Mucosa of descending colon (tissue), 3 donors: ENCODE results near the gene NELFA. TPM values are rescaled to one million over a fixed set of nuclear protein-coding genes. Genes with fewer than 3 reads are reported as not detected.

ENCODE experiments used
- ATAC-seq: fragments of 200-7000 bp; cut with Tn5 transposase; one replicate; pipeline ENCODE4 v1.9.1; 2020; ENCODE audit warnings: mild to moderate bottlenecking, moderate library complexity
- DNase-seq, 3 donors: peaks; one replicate each; pipeline ENCODE4 v3.0.0-alpha.2; 2020
- H3K36me3 ChIP-seq: fragments of 200-600 bp; one replicate; pipeline ENCODE4 v1.8.0; 2021; ENCODE audit warnings: low read depth, mild to moderate bottlenecking
- H3K4me1 ChIP-seq: fragments of 200-600 bp; one replicate; pipeline ENCODE4 v1.8.0; 2021; ENCODE audit warnings: low read depth, mild to moderate bottlenecking
- H3K4me3 ChIP-seq: fragments of 200-600 bp; one replicate; pipeline ENCODE4 v1.8.0; 2021; ENCODE audit warnings: mild to moderate bottlenecking
- H3K9me3 ChIP-seq: fragments of 200-600 bp; one replicate; pipeline ENCODE4 v1.8.0; 2021; ENCODE audit warnings: mild to moderate bottlenecking
- CTCF ChIP-seq: fragments of 200-600 bp; IDR thresholded peaks from one replicate; pipeline ENCODE4 v1.8.0; 2022; ENCODE audit warnings: antibody characterized with exemption, mild to moderate bottlenecking
- intact Hi-C, 2 donors: fragments of 100-400 bp; cut with DNase I in 1 of 2; cut with micrococcal nuclease in 1 of 2; formaldehyde crosslinking; loops; one replicate each; pipeline versions ENCODE4 v1.11.0 to v1.11.1; 2022; cut with DNase I, micrococcal nuclease
- total RNA-seq, 3 donors: library from RNA; stranded (reverse); fragmentation: NEBNext Ultra II Directional in 2 of 3; extraction: Animal tissue kit (Norgen Biotek cat#: 25700) in 2 of 3; gene quantifications; one replicate each; pipeline versions ENCODE4 v1.2.1 to v1.2.4, GENCODE V29; 2021 to 2023
- donor health status: DM: no; HTN: no; CAD: no; lungs with moderate emphysema.
- donor health status: DM: no; HTN: no; CAD: no.
- donor health status: DM: no; HTN: yes; CAD: no.

Gene NELFA
- total RNA-seq, 3 donors from 2014 or later, result 31.1 to 34.2 (median 31.5) TPM

- H3K4me3 ChIP-seq, result no peak overlapping the region
- H3K36me3 ChIP-seq, result peaks cover 3% of the 10 kb centered on the region
- no peak for DNase-seq
- H3K9me3 ChIP-seq, result no peaks in the 10 kb centered on the region
- ATAC-seq, result no peak
- no peak for TF ChIP-seq CTCF
- intact Hi-C loops, result no loop called here
- no peaks in the 10 kb centered on the region for H3K4me1 ChIP-seq
These were observed 45.8 kb downstream of the NELFA start for GRCh38 chr4:1962980-1963379.

- peaks cover 3% of the 10 kb centered on the region for H3K36me3 ChIP-seq
- intact Hi-C loops, result no loop called here
- ATAC-seq, result no peak
These were observed 47.2 kb downstream of the NELFA start for GRCh38 chr4:1961563-1961962.

DNA sequence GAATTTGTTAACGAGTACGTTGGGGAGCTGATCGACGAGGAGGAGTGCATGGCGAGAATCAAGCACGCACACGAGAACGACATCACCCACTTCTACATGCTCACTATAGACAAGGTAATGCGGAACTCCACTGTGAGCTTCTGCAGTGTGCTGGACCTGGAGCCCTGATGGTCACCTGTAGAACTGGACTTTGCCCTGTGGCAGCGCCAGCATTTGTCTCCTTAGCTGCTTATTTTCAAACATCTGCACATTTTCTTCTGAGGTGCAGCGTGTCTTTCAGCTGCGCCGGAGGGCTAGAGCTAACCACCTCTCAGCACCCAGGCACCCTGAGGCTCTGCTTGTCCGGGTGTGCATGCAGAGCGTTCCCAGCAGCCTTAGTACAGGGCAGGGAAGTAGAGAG is 47.7 kb downstream of the NELFA start:
- DNase-seq (no peak), ATAC-seq (no peak)
- intact Hi-C loops, result no loop called here
- Histone ChIP-seq H3K36me3 (peaks cover 3% of the 10 kb centered on the region), H3K4me3 (no peak overlapping the region), H3K4me1 (no peaks in the 10 kb centered on the region), H3K9me3 (no peaks in the 10 kb centered on the region)
- TF ChIP-seq CTCF, result no peak

More at GRCh38 chr4:1961563-1961962, 47.2 kb downstream of the NELFA start:
- DNase-seq, result no peak
- Histone ChIP-seq H3K4me1 (no peaks in the 10 kb centered on the region), H3K4me3 (no peak overlapping the region), H3K9me3 (no peaks in the 10 kb centered on the region)
- no peak for TF ChIP-seq CTCF

DNA sequence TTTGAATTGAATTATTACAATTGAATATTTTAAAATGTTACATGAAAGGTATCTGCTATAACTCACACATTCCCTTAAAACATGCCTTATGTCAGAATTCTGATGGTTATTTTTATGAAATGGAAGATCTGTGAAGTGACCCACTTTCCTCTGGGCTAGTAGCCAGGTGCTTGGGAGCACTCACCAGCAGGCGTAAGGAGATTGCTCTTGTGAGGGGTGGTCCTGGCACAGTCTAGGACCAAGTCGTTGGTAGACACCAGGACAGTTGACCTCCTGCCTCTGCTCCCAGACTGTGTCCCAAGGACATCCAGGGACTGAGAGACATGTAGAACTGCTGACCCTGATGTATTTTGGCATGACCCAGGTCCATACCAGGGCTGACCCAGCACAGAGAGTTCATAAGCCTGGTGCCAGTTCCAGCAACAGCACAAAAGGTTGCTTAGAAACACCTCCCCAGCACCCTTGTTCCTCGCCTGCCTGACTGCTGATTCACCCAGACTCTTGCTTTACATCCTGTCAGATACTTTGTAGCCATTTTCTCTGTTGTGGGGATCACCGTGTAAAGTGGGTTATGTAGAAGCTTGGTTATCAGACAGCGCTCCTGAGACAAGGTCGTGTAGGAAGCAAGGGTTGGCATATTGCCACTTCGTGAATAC is 48.5 kb downstream of the NELFA start:
- intact Hi-C loops, result no loop called here
- H3K4me3 ChIP-seq, result no peak overlapping the region
- H3K4me1 ChIP-seq, result no peaks in the 10 kb centered on the region
- peaks cover 3% of the 10 kb centered on the region for H3K36me3 ChIP-seq
- no peaks in the 10 kb centered on the region for H3K9me3 ChIP-seq
- no peak for TF ChIP-seq CTCF
- ATAC-seq (no peak), DNase-seq (no peak)

GRCh38 chr4:1959104-1959384 is 49.7 kb downstream of the NELFA start:
- ATAC-seq, result no peak
- DNase-seq, result no peak
- no peaks in the 10 kb centered on the region for H3K4me1 ChIP-seq
- intact Hi-C loops, result no loop called here
- H3K4me3 ChIP-seq, result no peak overlapping the region
- no peak for TF ChIP-seq CTCF
- H3K9me3 ChIP-seq, result no peaks in the 10 kb centered on the region
- H3K36me3 ChIP-seq, result peaks cover 3% of the 10 kb centered on the region
